HG02973 (cell line): ENCODE data around the gene METTL27.
"Not testable (repeated sequence)": the region's sequence is repeated elsewhere in the genome, so short reads cannot be mapped to it uniquely, and the experiment has no call there.

Experiments used
- ATAC-seq: cut with Tn5 transposase; IDR thresholded peaks from one replicate; pipeline ENCODE4 v1.9.1; 2021; ENCODE audit warnings: moderate library complexity; ENCODE audit not compliant: unreplicated experiment

Gene METTL27

DNA sequence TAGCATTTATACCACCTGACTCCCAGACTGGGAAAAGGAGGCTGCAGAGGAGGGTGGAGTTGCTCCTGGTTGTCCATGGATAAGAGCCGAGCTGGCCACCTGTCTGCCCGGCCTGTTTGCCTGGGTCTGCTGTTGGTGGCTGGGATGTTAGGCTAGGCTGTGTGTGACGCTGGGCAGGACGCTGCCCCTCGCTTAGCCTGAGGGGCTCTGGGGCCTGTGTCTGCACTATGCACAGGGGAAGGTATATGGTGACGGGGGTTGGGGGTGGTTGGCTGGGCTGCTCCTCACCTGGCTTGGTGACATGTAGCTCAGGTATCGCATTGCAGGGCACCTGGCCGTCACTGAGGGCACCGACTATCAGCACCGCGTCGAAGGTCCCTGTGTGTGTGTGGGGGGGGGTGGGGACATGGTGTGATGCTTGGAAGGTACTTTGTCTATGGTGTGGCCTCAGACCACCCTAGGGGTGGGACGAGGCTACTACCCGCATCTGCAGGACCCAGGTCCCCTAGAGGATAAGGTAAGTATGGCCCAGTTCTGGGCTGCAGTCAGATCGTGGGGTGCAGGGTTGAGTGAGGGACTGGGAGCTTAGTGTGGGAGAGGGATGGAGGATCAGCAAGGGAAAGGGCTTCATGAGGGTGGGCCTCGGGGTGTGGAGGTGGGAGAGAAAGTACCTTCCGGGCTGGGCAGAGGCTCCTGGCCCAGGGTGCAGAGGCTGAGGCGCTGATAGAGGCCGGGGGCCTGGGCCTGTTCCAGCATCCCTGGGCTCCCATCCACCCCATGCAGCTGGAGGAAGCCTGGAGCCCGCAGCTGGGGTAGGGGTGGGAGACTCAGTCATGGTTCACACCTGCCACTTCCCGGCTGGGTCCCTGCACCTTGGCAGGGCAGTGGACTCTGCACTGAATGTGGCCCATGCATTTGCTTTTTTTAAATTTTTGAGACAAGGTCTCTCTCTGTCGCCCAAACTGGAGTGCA is 2.3 kb downstream of the METTL27 start:
- ATAC-seq: no peak

- no peak for ATAC-seq
Observed at GRCh38 chr7:73839290-73839689, 3.0 kb downstream of the METTL27 start.

DNA sequence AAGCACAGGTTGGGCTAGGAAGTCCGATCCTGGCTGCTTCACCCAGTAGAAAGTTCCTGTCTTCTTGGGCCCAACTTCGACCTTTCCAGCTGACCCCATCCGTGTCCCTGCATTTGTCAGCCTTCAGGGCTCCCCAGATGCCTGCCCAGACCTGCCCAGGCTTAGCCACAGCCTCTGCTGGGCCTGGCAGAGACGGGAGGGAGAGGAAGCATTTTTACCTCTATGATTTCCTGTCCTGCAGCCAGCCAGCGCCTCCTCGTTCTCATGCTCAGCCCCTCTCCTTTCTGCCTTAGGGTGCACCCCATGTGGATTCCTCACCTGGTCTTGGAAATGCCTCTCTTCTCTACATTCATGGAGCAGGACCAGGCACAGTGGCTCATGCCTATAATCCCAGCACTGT is 3.7 kb downstream of the METTL27 start:
- no peak for ATAC-seq

GRCh38 chr7:73837167-73837566 is 5.1 kb downstream of the METTL27 start:
- ATAC-seq: not testable (repeated sequence)

DNA sequence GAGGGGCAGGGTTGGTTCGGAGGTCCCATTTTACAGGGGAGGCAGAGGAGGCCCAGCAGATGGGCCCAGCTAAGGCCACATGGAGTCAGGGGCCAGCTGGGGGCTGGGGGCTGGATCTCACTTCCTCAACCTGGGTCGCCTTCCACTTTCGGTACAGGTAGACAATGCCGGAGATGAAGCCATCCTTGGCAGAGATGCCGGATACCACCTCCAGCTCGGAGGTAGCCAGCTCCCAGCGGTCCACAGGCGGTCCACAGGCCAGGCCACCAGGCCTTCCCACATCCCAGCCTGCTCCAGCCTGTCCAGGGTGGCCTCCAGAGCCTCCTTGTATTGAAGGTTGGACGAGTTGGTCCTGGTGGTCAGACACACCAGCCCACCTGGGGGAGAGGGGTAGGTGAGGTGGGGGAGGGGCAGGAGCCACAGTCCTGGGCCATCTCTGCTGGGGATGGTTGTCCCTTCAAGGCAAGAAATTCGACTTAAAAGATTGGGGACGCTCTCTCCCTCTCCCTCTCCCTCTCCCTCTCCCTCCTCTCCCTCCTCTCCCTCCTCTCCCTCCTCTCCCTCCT is 7.6 kb downstream of the METTL27 start:
- no peak for ATAC-seq

DNA sequence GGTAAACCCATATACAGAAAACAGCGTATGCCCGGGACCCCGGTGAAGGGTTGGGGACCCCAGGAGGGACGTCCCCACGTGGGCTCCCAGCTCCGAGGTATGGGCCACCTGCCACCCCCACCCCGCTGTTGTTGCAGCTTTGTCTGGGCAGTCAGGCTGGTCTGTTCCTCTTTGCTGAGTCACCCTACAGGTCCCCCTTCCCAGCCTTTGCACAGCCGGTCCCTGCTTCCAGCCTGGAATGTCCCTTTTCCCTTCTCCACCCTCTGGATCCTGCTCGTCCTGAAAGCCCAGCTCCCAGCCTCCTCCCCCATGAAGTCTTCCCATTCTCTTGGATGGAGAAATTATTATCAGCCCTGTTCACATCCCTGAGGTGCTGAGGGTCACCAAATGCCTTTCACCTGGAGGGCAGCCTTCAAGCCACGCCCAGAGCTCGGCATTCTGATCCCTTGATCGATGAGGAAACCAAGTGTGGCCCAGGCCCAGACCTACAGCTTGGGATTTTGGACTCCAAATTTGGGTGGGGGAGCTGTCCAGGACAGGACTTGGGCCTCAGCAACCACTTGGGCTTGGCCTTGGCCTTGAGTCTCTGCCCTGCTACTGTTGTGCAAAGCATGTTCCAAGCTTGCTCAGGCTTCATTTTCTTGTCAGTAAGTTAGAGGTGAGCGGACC is 8.9 kb downstream of the METTL27 start:
- ATAC-seq: no peak

DNA sequence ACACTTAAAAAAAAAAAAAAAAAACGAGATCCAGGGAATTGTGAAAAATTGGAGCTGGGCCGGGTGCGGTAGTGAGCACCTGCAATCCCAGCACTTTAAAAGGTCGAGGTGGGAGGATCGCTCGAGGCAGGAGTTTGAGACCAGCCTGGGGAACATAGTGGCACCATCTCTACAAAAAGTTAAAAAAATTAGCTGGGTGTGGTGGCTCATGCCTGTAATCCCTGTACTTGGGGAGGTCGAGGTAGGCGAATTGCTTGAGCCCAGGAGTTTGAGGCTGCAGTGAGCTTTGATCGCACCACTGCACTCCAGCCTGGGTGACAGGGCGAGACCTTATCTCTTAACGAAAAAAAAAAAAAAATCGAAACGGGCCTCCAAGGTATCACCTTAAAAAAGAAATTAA is 9.5 kb downstream of the METTL27 start:
- ATAC-seq: no peak

GRCh38 chr7:73831834-73832651 is 10.3 kb downstream of the METTL27 start:
- ATAC-seq: no peak

DNA sequence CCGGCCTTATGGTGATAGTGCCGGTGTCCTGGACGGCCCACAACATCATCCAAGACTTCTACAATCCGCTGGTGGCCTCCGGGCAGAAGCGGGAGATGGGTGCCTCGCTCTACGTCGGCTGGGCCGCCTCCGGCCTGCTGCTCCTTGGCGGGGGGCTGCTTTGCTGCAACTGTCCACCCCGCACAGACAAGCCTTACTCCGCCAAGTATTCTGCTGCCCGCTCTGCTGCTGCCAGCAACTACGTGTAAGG is 10.8 kb downstream of the METTL27 start:
- ATAC-seq: no peak

DNA sequence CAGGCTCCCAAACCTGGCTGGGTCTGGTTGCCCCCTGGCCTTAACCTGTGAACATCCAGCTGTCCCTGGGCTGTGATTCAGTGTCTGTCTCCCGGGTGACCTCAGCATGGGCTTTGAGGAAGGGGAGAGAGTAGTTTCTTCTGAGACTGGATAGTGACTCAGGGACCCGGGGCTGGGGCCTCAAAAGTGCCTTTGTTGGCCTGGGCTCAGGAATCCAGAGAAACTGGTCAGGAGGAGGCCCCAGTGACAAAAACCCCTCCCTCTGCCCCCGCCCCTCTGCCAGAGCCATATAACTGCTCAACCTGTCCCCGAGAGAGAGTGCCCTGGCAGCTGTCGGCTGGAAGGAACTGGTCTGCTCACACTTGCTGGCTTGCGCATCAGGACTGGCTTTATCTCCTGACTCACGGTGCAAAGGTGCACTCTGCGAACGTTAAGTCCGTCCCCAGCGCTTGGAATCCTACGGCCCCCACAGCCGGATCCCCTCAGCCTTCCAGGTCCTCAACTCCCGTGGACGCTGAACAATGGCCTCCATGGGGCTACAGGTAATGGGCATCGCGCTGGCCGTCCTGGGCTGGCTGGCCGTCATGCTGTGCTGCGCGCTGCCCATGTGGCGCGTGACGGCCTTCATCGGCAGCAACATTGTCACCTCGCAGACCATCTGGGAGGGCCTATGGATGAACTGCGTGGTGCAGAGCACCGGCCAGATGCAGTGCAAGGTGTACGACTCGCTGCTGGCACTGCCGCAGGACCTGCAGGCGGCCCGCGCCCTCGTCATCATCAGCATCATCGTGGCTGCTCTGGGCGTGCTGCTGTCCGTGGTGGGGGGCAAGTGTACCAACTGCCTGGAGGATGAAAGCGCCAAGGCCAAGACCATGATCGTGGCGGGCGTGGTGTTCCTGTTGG is 11.4 kb downstream of the METTL27 start, which contains the start of gene CLDN4:
Gene CLDN4 (plus strand): TSS at position 316 of the 903 bp plus-strand sequence. CDS start 206 bp downstream, at position 522.
- no peak for ATAC-seq

DNA sequence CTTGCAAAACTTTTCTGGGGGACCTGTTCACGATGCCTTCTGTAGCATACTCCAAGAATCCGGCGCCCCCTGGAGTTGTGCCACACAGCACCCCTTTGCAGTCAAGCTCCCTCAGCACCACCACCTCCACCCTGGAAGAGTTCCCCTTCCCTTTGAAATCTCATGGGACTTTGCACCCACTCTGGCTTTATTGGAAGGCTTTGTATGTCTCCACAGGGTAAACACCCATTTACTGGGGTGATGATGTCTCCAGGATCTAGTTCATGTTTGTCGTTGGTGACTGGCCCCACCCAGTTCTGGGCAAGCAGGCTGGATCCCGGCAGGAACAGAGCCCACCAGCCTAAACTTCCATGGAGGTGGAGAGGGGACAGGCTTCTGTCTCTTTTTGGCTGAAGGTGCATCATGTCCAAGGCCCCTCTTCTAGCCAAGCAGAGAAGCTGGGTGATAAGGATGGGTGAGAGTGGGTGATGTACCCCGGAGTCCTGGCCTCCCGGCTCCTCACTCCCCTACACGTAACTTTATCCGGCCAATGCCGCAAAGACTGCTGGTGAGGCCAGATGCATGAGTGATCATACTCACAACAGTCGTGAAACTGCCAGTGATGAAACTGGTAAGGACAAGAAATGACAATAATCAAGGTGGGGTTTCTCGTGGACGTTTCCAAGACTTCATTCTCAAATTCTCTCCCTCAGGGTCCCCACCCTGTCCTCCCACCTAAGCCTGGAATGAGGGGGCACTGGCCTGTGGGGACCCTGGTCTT is 12.2 kb downstream of the METTL27 start:
- ATAC-seq: no peak

GRCh38 chr7:73829505-73829904 is 12.8 kb downstream of the METTL27 start:
- no peak for ATAC-seq

- no peak for ATAC-seq
Observed at GRCh38 chr7:73828972-73829371, 13.3 kb downstream of the METTL27 start.

DNA sequence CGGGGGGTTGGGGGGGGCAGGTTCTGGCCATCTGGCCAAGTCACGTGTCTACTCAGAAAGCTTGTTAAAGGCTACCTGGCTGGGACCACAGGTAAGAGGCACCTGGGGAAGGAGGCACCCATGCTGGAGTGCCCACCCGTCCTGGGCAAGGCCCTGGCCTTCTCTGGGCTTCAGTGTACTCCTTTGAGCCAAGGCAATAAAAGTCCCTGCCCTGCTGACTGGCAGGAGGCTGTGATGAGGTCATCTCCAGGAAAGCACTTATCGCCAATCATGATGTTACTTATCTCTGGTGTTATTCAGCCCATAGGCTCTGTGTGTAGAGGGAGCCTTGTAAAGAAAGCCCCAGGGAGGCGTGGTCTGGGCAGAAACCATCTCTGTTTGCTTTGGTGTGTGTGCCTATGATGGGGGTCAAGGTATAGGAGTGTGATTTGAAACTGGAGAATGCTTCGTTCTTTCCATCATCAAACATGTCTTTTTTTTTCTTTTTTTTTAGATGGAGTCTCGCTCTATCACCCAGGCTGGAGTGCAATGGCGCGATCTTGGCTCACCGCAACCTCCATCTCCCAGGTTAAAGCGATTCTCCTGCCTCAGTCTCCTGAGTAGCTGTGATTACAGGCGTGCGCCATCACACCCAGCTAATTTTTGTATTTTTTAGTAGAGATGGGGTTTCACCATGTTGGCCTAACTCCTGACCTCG is 14.1 kb downstream of the METTL27 start:
- no peak for ATAC-seq

- no peak for ATAC-seq
Observed at GRCh38 chr7:73827567-73828106, 14.7 kb downstream of the METTL27 start.

DNA sequence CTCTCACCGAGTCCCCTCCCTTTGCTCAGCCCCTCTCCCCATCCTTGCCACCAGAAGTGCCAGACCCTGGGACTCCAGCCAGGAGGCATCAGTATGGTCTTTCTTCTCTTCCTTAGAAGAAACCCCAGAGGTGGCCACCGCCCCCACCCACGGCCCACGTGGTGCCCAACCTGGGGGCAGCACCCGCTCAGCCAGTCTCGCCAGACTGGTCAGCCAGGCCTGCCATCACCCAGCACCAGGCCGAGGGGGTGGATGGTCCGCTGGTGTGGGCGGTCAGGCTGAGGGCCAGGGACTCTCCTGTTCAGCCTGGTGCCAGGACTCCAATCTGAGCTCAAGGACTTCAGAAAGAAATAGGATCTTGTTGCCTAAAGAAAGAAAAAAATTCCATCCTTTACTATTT is 17.3 kb downstream of the METTL27 start:
- no peak for ATAC-seq

- ATAC-seq: no peak
Observed at GRCh38 chr7:73823873-73824592, 18.3 kb downstream of the METTL27 start.

DNA sequence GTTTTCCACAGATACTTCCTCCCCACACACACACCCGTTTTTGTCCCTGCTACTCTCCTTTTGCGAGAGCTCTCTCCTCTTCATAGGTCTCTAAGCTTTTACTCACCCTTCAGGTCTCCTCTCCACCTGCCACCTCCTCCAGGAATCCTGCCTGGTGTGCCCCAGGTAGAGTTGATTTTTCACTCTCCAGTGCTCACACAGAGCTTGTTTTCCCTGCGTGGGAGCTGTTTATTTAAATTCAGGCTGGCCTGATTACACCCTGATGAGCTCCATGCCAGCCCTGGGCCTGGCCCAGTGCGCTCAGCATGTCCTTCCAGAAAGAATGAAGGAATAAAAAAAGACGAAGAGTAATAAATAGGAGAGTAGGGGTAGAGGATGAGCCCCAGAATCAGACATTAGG is 19.1 kb downstream of the METTL27 start:
- no peak for ATAC-seq
